NCI-H2227 (cell line): ENCODE results near the gene TNFAIP3.

ENCODE experiments used
- DNase-seq: peaks from one replicate; lab custom pipeline; 2025; ENCODE audit not compliant: unreplicated experiment; lab: John Stamatoyannopoulos, UW

The TNFAIP3 gene

GRCh38 chr6:137919502-137919823, 52.4 kb downstream of the TNFAIP3 start:
- DNase-seq: no peak

- no peak for DNase-seq
Observed at GRCh38 chr6:137919837-137920730, 53.0 kb downstream of the TNFAIP3 start.

DNA sequence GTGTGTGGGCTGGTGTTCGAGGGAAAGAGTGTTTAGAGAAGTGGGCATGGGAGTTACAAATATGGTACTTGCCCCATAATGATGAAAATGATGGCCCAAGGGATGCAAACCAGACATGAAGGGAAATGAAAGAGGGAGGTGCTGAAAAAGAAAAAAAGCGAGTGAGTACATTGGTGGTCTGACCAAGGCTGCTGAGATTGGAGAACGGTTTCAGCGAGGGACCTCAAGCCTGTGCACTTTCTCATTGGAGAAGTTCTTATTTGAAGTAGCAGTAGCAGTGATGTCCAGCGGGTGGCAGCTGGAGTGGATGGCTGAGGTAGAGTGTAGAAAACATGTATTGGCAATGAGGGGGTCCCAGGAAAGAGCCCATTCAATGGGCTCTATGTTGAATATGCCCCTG, 54.8 kb downstream of the TNFAIP3 start:
- DNase-seq: no peak

DNA sequence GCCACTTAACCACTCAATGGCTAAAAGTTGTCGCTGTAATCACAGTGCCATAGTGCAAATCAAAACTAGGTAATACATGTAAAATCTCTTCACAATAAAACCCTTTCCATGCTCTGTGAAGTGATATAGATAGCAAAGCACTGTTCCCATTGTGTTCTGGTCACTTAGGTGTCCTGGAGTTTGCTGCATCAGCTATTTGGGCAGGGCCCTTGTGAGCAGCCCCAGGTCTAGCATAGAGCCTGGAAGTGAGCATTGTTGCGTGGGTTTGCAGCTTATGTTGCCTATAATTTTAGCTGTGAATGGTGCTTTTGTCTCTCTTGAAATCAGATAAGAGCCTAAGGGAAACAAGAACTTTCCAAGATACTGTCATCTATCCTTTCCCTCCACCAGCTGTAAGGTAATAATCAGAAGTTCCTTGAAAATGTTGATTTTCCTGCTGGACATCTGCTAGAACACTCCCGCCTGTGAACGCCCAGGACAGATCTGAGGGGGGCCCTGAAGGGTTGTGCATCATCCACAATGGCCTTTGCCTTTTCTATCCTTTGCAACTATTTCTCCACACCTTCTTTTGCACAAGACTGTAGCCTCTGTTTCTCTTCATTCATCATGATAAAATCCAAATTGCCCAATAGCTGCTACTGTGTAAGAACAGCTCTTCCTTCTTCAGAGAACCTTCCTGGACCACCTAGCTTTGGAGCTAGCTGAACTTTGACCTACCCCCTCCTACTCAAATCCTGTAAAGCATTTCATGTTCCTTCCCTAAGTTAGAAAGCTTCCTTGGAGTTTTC, 57.0 kb downstream of the TNFAIP3 start:
- no peak for DNase-seq

DNA sequence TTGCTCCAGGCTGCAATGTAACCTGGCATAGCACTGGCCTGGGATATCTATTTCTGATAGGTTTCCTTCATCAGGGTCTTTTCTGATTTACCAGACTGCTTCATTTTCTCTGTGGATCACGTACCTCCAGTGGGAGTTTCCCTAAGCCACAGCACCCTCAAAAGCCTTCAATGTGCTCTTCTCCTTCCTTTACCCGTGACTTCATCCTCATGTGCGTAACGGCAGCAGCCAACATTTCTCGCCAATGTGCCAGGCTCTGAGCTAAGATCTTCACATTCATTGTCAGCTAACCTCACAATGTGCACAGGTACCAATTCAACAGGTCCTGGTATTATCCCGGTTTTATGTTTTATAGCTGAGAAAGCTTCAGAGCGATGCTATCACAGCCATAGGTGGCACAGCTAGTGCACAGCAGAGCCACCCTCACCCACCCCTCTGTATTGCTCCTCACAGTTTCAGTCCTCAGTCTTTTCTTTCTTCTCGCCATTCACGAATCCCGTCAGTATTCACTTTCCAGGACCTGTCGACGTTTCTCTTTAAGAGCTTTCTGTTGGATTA, 58.2 kb downstream of the TNFAIP3 start:
- no peak for DNase-seq

DNA sequence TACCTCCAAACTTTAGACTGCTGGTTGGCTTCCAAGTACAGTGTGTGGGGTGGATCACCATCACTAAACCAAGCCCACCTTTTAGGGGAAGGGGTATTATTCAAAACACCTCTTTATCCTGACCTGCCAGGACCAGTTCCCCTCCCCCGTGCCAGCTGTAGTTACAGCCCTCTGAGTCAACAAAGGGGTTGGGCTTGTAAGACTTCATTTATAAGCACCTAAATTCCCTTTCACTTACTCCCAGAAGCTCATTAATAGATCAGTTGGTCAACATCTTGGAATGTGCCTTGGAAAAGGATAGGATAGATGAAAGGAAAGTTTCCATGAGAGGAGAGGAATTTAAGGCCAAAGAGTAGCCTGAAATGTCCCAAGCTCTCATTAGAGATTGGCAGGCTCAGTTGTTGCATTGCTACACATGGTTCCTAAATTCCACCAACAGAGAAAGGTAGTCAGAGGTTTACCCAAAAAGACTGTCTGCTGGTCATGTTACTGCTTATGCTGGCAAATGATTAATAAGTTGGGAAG, 59.2 kb downstream of the TNFAIP3 start:
- DNase-seq: no peak

DNA sequence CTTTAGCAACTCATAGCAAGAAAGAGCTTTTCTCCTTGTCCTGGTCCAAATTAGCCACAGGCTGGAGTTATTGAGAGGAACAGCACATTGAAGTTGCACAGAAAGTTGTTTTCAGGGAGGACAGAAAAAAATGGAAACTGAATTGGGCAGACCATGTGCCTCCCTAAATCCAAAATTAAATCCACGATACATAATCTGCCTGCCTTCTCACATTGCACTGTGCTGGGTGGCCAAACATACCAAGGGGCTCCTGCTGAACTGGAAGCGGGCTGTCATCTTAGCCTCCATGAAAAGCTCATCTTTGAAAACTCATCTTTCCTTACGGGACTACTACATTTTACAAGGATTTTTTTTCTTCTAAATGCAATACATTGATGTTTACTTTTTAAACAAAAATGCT, 59.9 kb downstream of the TNFAIP3 start:
- DNase-seq: no peak

- no peak for DNase-seq
Observed at GRCh38 chr6:137927777-137928218, 60.7 kb downstream of the TNFAIP3 start.

DNA sequence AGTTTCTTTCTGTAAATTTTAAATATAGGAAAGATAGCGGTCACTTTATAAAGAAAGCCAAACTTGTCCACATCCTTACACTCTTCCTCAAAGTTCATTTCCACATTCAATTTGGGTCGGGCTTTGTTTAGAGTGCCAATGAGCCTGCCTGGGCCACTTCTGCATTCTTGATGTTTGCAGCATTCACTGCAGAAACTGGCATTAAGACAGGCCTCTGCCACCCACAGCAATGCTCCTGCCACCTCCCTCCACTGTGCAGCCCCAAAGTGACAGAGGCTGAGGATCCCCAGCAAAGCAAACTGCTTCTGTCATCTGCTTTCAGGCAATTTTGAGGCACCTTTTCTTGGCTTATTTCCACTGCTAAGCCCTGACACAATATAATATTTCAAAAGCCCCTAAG, 61.2 kb downstream of the TNFAIP3 start:
- DNase-seq: no peak

- DNase-seq: no peak
Observed at GRCh38 chr6:137931849-137932465, 64.9 kb downstream of the TNFAIP3 start.
